Measurements from ENCODE around the gene MTG2.

Gene MTG2

GRCh38 chr20:62235001-62235776 lies 52.4 kb downstream of the MTG2 start:
- peaks cover 14% of the 10 kb centered on the region for H3K79me2 ChIP-seq (ENCODE audit: low read length)
- no peak overlapping the region for H3K27ac ChIP-seq (ENCODE audit: low read length)
- H3K36me3 ChIP-seq (replicated peaks; ENCODE audit: low read depth, low read length) = no peaks in the 10 kb centered on the region
- no peak overlapping the region for H3K9ac ChIP-seq (ENCODE audit: low read length)
- H3K4me2 ChIP-seq (ENCODE audit: low read length) = no peak overlapping the region
- H3K4me3 ChIP-seq (ENCODE audit: low read length) = no peak overlapping the region
- TF ChIP-seq, protein P1, sequence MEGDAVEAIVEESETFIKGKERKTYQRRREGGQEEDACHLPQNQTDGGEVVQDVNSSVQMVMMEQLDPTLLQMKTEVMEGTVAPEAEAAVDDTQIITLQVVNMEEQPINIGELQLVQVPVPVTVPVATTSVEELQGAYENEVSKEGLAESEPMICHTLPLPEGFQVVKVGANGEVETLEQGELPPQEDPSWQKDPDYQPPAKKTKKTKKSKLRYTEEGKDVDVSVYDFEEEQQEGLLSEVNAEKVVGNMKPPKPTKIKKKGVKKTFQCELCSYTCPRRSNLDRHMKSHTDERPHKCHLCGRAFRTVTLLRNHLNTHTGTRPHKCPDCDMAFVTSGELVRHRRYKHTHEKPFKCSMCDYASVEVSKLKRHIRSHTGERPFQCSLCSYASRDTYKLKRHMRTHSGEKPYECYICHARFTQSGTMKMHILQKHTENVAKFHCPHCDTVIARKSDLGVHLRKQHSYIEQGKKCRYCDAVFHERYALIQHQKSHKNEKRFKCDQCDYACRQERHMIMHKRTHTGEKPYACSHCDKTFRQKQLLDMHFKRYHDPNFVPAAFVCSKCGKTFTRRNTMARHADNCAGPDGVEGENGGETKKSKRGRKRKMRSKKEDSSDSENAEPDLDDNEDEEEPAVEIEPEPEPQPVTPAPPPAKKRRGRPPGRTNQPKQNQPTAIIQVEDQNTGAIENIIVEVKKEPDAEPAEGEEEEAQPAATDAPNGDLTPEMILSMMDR (IDR thresholded peaks at IDR 0.05; ENCODE audit: low read depth, low read length) = no peak
- no peak for TF ChIP-seq EZH2phosphoT487 (IDR thresholded peaks at IDR 0.05; ENCODE audit: low read depth)
- H3K4me1 ChIP-seq (ENCODE audit: low read length) = peaks cover 10% of the 10 kb centered on the region
- peaks cover 8% of the 10 kb centered on the region; the same call in 1 of the 2 replicates for H4K20me1 ChIP-seq (ENCODE audit: insufficient read depth, low read length)
- no peak overlapping the region for H2AFZ ChIP-seq (ENCODE audit: low read depth, low read length)
- no peaks in the 10 kb centered on the region for H3K9me3 ChIP-seq (ENCODE audit: insufficient read depth, low read length)
- no peaks in the 10 kb centered on the region for H3K27me3 ChIP-seq (ENCODE audit: low read depth, low read length)

DNA sequence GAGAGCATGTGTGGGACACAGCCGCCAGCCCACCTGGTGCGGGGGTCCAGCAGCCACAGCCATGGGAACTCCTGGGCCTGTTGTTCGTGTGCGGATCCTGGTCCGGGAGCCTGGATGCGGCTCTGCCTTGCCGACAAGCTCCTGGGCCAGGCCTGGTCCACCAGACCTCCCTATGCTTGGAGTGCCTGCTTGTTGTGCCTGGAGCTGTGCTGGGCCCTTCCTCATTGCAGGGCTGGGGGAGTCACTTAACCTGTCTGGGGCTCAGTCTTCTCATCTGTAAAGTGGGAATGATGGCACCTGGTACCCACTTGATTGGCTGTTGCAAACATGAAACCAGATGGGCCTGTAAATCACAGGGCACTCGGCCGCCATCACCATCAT lies 52.9 kb downstream of the MTG2 start:
- H3K27me3 ChIP-seq (ENCODE audit: low read depth, low read length) = no peaks in the 10 kb centered on the region
- peaks cover 10% of the 10 kb centered on the region for H3K4me1 ChIP-seq (ENCODE audit: low read length)
- TF ChIP-seq EZH2phosphoT487 (IDR thresholded peaks at IDR 0.05; ENCODE audit: low read depth) = no peak
- TF ChIP-seq, protein P1 (IDR thresholded peaks at IDR 0.05; ENCODE audit: low read depth, low read length) = no peak
- H3K9ac ChIP-seq (ENCODE audit: low read length) = no peak overlapping the region
- peaks cover 20% of the 10 kb centered on the region for H3K79me2 ChIP-seq (ENCODE audit: low read length)
- H3K4me3 ChIP-seq (ENCODE audit: low read length) = no peak overlapping the region
- H3K27ac ChIP-seq (ENCODE audit: low read length) = no peak overlapping the region
- H2AFZ ChIP-seq (ENCODE audit: low read depth, low read length) = no peak overlapping the region
- H3K36me3 ChIP-seq (replicated peaks; ENCODE audit: low read depth, low read length) = peaks cover 3% of the 10 kb centered on the region
- peaks cover 13% of the 10 kb centered on the region; the same call in 1 of the 2 replicates for H4K20me1 ChIP-seq (ENCODE audit: insufficient read depth, low read length)
- no peaks in the 10 kb centered on the region for H3K9me3 ChIP-seq (ENCODE audit: insufficient read depth, low read length)
- no peak overlapping the region for H3K4me2 ChIP-seq (ENCODE audit: low read length)

DNA sequence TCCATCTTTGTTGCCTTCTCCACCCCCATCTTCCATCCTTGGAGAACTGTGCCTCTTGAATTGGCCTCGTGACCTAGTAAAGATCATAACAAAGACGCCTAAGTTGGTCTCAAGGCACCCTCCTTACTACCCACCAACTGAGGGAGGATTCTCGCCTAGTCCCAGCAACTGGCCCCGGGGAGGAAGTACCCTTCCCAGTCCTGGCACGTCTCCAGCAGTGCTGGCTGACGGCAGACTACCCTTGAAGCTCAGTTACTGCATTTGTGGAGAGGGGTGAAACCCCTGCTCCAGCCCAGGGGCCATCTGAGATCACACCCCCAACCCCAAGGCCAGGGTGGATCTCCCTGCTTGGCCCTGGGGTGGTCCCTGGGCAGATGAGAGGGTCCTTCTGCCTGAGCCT lies 53.4 kb downstream of the MTG2 start:
- no peak overlapping the region for H3K27ac ChIP-seq (ENCODE audit: low read length)
- no peak overlapping the region for H2AFZ ChIP-seq (ENCODE audit: low read depth, low read length)
- TF ChIP-seq, protein P1 (IDR thresholded peaks at IDR 0.05; ENCODE audit: low read depth, low read length) = no peak
- TF ChIP-seq EZH2phosphoT487 (IDR thresholded peaks at IDR 0.05; ENCODE audit: low read depth) = no peak
- no peak overlapping the region for H3K9ac ChIP-seq (ENCODE audit: low read length)
- H3K4me2 ChIP-seq (ENCODE audit: low read length) = no peak overlapping the region
- peaks cover 14% of the 10 kb centered on the region; the same call in 1 of the 2 replicates for H4K20me1 ChIP-seq (ENCODE audit: insufficient read depth, low read length)
- H3K27me3 ChIP-seq (ENCODE audit: low read depth, low read length) = no peaks in the 10 kb centered on the region
- H3K9me3 ChIP-seq (ENCODE audit: insufficient read depth, low read length) = no peaks in the 10 kb centered on the region
- H3K4me3 ChIP-seq (ENCODE audit: low read length) = no peak overlapping the region
- peaks cover 24% of the 10 kb centered on the region for H3K79me2 ChIP-seq (ENCODE audit: low read length)
- H3K36me3 ChIP-seq (replicated peaks; ENCODE audit: low read depth, low read length) = peaks cover 4% of the 10 kb centered on the region
- peaks cover 10% of the 10 kb centered on the region for H3K4me1 ChIP-seq (ENCODE audit: low read length)

DNA sequence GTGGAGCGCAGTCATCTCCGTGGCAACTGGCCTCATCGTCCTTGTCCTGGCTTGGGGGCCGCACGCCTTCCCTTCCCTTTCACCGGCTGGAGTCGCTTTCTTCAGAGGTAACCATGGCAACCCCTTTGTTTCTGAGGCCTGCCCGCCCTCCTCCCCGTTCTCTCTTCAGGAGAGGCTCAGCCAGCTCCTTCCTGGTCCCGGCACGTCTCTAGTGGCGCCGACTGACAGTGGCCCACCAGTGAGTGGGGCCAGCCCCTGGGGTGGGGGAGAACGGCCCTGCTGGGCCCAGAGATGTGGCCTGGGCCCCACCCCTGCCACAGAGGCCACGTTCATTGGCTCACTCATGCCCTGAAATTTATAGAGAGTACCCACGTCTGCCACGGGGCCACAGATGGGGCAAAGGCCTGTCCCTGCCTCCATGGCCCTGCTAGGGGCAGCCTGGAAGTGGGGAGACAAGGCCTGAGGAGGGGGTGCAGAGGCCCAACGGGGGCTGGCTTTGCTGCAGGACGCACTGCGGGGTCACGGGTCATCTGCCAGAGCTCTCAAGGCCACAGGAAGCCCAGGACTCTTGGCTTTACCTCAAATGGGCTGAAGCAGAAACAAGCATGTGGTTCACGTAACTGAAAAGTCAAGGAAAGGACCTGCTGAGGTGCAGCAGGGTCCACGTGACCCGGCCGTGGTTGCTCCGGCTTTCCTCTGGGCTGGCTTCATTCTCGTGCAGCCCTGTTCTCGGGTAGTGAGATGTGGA lies 54.1 kb downstream of the MTG2 start:
- H3K9me3 ChIP-seq (ENCODE audit: insufficient read depth, low read length) = no peaks in the 10 kb centered on the region
- H3K4me3 ChIP-seq (ENCODE audit: low read length) = no peak overlapping the region
- peak overlapping the region; percentile 88; the same call in 1 of the 2 replicates for H3K4me2 ChIP-seq (ENCODE audit: low read length)
- H3K4me1 ChIP-seq (ENCODE audit: low read length) = peaks cover 10% of the 10 kb centered on the region
- TF ChIP-seq, protein P1 (IDR thresholded peaks at IDR 0.05; ENCODE audit: low read depth, low read length) = no peak
- TF ChIP-seq EZH2phosphoT487 (IDR thresholded peaks at IDR 0.05; ENCODE audit: low read depth) = no peak
- H3K9ac ChIP-seq (ENCODE audit: low read length) = no peak overlapping the region
- H3K27ac ChIP-seq (ENCODE audit: low read length) = no peak overlapping the region
- no peaks in the 10 kb centered on the region for H3K27me3 ChIP-seq (ENCODE audit: low read depth, low read length)
- peaks cover 4% of the 10 kb centered on the region for H3K36me3 ChIP-seq (replicated peaks; ENCODE audit: low read depth, low read length)
- peak overlapping the region; percentile 92; the same call in 1 of the 2 replicates for H2AFZ ChIP-seq (ENCODE audit: low read depth, low read length)
- peaks cover 20% of the 10 kb centered on the region; the same call in 1 of the 2 replicates for H4K20me1 ChIP-seq (ENCODE audit: insufficient read depth, low read length)
- peaks cover 31% of the 10 kb centered on the region for H3K79me2 ChIP-seq (ENCODE audit: low read length)
